ENCODE results near the gene VCX2.

DNA sequence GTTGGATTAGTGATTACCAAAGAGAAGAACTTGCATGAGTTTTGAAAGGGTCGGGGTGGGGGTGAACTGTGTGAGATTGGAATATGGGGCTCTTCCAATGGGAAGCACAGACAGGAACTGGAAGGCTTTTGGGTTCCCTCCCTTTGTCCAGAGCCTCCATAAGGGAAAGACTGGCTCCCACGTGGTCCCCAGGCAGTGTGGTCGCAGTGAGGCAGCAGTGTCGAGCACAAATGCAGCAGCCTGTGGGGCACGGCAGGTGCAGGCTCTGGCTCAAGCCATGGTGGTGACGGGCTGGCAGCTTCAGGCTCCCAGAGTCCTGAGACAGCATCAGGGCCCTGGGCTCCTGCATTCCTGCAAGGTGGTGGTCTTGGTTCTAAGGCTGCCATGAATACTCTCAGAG lies 45.5 kb downstream of the VCX2 start:
- no peak for TF ChIP-seq EZH2 (IDR thresholded peaks at IDR 0.05; ENCODE audit: insufficient read depth, poor library complexity, severe bottlenecking)
- TF ChIP-seq EZH2phosphoT487 (IDR thresholded peaks at IDR 0.05; ENCODE audit: insufficient read depth, low read depth) = no peak

Data from GM23248 (cell line).